GM19372 (cell line): ENCODE data around the gene TMX1.

ENCODE experiments used
- ATAC-seq: cut with Tn5 transposase; IDR thresholded peaks from one replicate; pipeline ENCODE4 v1.9.1; 2021; ENCODE audit warnings: mild to moderate bottlenecking, low read depth, moderate library complexity; ENCODE audit not compliant: unreplicated experiment

The TMX1 gene

GRCh38 chr14:51242545-51243490, 2.8 kb downstream of the TMX1 start:
- no peak for ATAC-seq

GRCh38 chr14:51244591-51244990, 4.5 kb downstream of the TMX1 start:
- ATAC-seq = no peak

- ATAC-seq = no peak
Measured at GRCh38 chr14:51246032-51246431, 6.0 kb downstream of the TMX1 start.

GRCh38 chr14:51248016-51248987, 8.3 kb downstream of the TMX1 start:
- ATAC-seq = peak; percentile 82

- no peak for ATAC-seq
Measured at GRCh38 chr14:51251486-51251885, 11.4 kb downstream of the TMX1 start.

GRCh38 chr14:51253880-51254279, 13.8 kb downstream of the TMX1 start:
- ATAC-seq = no peak

- ATAC-seq = no peak
Measured at GRCh38 chr14:51258280-51258679, 18.2 kb downstream of the TMX1 start.

- no peak for ATAC-seq
Measured at GRCh38 chr14:51258788-51259187, 18.7 kb downstream of the TMX1 start.

- no peak for ATAC-seq
Measured at GRCh38 chr14:51260225-51260624, 20.2 kb downstream of the TMX1 start.

- no peak for ATAC-seq
Measured at GRCh38 chr14:51261151-51261550, 21.1 kb downstream of the TMX1 start.

- no peak for ATAC-seq
Measured at GRCh38 chr14:51262868-51263267, 22.8 kb downstream of the TMX1 start.

- no peak for ATAC-seq
Measured at GRCh38 chr14:51269634-51270033, 29.6 kb downstream of the TMX1 start.

- ATAC-seq = no peak
Measured at GRCh38 chr14:51276605-51277004, 36.6 kb downstream of the TMX1 start.

- no peak for ATAC-seq
Measured at GRCh38 chr14:51277753-51278415, 37.8 kb downstream of the TMX1 start.

GRCh38 chr14:51282517-51282916, 42.5 kb downstream of the TMX1 start:
- no peak for ATAC-seq

GRCh38 chr14:51283402-51284085, 43.5 kb downstream of the TMX1 start:
- ATAC-seq = no peak

GRCh38 chr14:51284241-51284640, 44.2 kb downstream of the TMX1 start:
- no peak for ATAC-seq

GRCh38 chr14:51285120-51285519, 45.1 kb downstream of the TMX1 start:
- no peak for ATAC-seq

- no peak for ATAC-seq
Measured at GRCh38 chr14:51289169-51289568, 49.1 kb downstream of the TMX1 start.

- no peak for ATAC-seq
Measured at GRCh38 chr14:51290132-51290531, 50.1 kb downstream of the TMX1 start.
